SIG-M5 treated with dmso at 0.1 percent for 504 hours (cell line): ENCODE results near the gene GLMP.

Experiments used
- DNase-seq: peaks from one replicate; lab custom pipeline; 2025; ENCODE audit not compliant: unreplicated experiment; lab: John Stamatoyannopoulos, UW

The GLMP gene

DNA sequence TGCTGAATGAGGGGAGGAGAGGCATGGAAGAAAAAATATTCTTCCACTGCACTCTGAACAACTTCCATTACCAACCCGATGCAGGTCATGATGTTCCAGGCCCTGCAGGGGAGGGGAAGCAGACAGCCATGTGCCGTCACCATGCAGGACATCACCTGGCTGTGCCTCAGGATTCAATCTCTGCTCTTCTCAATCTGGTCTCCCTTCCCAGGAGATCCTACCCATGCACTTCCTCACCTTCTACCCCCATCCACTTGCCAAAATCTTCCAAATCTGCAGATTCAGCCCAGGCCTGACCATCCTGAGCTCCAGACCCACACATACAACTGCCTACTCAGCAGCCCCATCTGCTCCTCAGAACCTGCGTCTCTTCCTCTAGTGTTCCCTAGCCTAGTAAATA, 41.8 kb downstream of the GLMP start:
- no peak for DNase-seq

DNA sequence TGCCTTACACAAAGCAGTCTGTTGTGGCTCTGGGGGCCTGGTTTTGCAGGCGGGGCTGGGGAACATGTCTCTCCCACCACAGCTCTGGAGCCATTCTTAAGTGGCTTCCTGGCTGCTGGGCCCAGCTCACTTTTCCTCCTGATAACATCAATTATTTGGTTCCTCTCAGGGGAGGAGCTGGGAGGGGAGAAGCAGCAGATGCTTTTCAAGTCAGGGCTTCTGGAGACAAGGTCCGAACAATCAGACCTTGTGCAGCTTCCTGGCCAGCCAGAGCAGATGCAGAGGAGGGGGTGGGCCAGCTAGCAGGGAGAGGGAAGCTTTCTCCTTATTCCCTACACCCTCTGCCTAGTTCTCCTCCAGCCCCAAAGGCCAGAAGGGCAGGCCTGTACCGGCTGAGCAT, 44.0 kb downstream of the GLMP start:
- DNase-seq: no peak

DNA sequence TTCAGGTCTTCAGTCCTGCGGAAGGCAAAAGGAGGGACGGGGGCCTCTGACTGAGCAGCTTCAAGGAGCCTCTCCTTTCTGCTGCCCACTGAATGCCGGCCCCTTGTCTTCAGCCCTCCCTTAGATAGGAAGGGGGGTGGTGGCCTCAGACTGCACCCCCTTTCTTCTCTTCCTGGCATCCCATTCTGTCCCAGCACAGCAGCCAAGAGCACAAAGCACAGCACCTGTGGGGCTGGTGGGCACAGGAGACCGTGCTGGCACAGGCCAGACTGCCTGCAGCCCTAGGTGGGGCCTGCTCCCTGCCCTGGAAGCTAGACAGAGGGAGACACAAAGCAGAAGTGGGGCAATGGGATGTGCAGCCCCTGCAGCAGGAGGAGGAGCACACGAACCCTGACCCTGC, 45.9 kb downstream of the GLMP start:
- DNase-seq: no peak

DNA sequence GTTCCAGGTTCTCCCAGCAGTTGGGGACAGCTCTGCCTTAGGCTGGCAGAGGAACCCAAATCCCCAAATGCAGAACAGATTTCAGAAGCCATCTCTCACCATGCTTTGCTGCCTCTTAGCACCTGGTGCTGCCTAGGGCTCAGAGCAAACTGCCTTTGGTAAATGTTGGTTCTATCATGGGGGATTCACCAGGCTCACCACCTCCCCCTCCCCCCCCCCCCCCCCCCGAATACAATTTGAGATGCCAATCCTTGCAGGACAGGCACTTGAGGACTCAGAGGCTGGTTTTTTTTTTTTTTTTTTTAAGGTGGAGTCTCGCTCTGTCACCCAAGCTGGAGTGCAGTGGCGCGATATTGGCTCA, 47.2 kb downstream of the GLMP start:
- no peak for DNase-seq

DNA sequence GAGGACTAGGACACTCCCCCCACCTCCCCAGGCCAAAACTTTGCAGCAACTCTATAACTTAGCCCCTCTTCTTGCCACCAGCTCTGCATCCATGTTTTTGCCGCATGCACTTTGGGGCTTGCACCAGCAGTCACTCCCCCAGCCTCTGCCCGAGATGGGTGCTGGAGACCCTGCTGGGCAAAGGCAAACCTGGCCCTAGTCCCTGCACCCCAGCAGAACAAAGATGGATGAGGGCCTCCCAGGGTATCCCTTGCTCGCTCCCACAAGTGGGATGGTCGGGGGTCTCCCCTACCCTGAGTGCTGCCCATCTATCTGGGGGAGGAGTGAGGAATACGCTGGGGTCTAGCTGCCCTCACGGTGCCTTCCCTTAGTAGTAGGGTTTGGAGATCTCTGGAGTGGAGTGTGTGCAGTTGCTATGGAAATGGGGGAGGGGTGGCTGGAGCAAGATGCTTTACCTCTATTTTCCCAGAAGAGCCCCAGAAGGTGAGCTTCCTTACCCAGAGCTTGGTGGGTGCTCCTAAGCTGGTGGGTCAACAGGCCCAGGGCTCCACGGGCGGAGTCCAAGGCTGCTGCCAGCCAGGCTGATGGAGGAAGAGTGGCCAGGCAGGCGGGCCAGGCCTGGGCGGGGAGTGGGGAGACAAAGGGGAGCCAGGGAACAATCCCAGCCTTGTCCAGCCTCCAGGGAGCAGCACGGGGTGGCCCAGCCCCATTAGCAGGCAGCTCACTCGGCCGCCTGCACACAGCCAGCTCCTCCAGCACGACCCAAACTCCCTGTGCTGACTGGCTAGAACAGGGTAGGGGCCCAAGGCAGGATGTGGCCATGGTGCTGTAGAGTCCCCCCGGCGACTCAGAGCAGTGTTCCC, 47.8 kb downstream of the GLMP start, which contains the start of gene PAQR6:
Gene PAQR6, minus strand, starts transcription at position 597 of the 863 bp plus-strand sequence. CDS start 1,325 bp downstream, outside the sequence.
- DNase-seq: no peak

DNA sequence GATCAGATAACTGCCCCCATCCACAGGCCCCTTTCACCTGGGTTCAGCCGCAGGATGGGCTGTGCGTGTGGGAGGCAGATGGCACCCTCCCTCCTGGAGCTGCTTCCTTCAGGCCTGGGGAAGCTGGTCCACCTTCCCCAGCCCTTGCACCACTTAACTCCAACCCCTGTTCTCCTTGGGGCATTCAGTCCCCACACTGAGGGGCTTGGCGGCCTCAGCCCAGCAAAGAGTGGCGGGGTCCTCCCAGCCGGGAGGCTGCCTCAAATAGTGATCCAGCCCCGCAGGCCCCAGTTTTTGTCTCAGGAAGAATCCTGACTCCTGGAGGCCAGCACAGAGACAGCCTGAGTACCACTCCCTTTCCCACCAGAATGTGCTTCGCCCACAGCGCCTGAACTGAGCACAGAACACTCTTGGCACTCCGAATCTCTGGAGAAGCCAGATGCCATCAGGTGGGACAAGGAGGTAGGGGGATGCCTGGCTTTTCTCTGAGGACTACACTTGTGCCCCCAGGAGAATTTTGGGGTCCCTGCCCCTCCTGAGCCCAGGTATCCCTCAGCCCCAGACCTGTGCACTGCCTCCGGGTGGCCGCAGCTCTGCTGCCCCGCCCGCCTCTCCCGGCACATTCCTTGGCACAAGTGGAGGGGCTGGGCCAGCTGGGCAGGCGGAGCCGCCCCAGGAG, 48.6 kb downstream of the GLMP start:
- DNase-seq: no peak

DNA sequence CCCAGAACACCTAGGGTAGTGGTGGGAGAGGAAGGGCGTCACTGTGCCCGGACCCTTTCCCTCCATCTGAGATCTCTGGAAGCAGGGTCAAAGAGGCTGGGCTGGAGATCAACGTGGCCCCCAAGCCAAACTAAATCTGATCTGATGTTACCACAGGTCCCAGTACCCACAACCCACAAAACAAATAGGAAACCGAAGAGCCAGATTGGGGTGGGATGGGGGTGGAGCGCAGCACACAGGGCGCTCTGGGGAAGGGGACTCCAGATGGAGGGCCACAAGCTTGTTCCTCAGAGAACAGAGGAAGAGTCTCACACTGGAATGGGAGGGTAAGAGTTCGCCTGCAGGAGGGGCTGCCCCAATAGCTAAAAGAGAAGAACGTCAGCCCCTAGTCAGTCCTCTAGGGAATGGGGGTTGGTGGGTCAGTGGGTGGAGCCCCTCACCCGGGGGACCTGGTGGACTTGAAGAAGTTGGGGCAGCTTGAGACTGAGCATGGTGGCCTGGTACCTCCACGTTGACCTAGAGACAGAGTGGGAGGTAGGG, 49.2 kb downstream of the GLMP start:
- no peak for DNase-seq

DNA sequence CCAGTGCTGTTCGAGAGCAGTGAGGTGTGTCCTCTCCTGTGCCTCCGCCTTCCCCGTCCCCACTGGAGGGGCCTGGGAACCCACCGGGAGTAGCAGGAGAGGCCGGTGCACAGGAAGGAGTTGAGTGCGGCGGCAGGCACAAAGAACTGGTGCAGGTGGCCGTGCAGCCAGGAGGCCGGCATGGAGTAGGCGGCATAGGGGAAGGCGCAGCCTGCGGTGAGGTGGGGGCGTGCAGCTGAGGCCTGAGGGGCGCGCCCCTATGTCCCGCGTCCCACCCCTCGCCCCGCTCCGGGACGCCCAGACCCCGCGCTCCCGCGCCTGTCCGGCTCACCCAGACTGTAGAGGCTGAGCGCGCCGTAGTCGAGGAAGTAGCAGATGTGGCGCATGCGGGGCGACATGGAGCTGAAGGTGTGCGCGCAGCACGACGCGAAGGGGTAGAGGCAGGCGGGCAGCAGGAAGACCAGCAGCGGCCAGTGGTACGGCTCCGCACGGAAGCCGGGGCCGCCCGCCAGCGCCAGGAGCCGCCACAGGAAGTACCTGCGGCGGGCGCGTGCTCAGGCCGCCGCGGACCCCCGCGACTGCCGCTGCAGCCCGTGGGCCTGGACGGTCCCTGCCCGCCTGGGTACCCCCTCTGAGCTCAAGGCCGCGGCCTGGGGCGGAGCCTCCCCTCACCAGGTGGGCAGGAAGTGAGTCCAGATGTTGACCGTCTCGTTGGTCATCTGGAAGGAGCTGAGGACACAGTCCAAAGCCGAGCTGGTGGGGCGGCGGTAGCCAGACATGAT, 49.8 kb downstream of the GLMP start:
- DNase-seq: no peak

DNA sequence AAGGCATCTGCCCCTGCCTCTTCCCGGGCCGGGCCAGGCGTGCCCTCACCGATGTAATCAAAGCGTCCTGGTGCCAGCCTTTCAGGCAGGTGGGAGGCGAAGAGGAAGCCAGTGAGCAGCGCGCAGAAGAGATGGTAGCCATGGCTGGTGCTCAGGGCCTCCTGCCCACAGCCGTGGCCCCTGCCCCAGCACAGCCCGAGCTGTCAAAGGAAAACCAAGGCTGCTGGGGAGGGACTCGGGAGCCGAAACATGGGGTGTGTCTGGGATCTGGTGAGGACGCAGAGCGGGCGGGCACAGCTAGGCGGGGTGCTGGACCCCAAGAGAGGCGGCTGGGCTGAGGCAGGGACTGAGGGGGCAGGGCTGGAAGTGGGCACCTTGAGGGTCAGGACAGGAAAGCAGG, 50.8 kb downstream of the GLMP start:
- no peak for DNase-seq

DNA sequence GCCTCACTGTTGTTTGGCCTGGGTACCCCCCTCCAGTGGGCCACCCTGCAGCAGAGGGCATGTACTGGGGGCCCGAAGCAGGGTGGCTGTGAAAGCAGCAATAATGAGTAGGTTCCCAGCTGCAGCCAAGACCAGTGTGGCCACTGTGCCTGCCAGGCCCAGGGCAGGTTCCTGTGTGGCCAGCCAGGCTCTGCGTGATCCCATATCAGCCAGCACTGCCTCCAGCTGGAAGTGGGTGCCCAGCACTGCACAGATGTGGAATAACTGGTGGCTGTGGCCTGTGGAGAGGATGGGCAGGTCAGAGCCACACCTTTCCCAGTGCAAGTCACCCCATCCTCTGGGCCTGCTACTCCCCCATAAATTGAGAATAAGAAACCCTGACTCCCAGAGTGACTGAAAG, 51.4 kb downstream of the GLMP start:
- no peak for DNase-seq

DNA sequence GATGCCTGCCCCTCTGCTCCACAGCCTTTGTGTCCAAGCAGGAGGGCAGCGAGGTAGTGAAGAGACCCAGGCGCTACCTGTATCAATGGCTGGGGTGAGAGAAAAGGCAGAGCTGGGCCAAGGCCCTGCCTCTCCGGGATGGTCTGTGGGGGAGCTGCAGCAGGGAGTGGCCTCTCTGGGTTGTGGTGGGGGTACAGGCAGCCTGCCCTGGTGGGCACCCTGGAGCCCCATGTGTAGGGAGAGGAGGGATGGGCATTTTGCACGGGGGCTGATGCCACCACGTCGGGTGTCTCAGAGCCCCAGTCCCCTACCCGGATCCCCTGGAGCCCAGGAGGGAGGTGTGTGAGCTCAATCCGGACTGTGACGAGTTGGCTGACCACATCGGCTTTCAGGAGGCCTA, 52.7 kb downstream of the GLMP start:
- DNase-seq: no peak
